DND-41 (cell line): ENCODE measurements around the gene COLGALT1.

Source experiments
- ATAC-seq: fragments of 200-7000 bp; cut with Tn5 transposase; 3 replicates; pipeline ENCODE4 v1.9.1; 2021; ENCODE audit warnings: low read depth; ENCODE audit not compliant: insufficient read depth
- DNase-seq: peaks from one replicate; pipeline ENCODE4 v3.0.0-alpha.2; 2020
- H2AFZ ChIP-seq: 2 replicates; pipeline ENCODE4 v1.6.0; 2012; ENCODE audit warnings: low read depth, low read length
- H3K27ac ChIP-seq: 2 replicates; pipeline ENCODE4 v1.5.1; 2012; ENCODE audit warnings: low read length, inconsistent platforms
- H3K27me3 ChIP-seq: fragments of 200-600 bp; sonication (generic); 2 replicates; pipeline ENCODE4 v1.6.0; 2012; ENCODE audit warnings: low read length, mild to moderate bottlenecking, inconsistent platforms; ENCODE audit not compliant: insufficient read depth, poor library complexity
- H3K36me3 ChIP-seq: 2 replicates; pipeline ENCODE4 v1.5.1; 2012; ENCODE audit warnings: low read length, inconsistent platforms; ENCODE audit not compliant: insufficient read depth
- H3K4me1 ChIP-seq: 2 replicates; pipeline ENCODE4 v1.5.1; 2012; ENCODE audit warnings: mild to moderate bottlenecking, low read length; ENCODE audit not compliant: insufficient read depth
- H3K4me2 ChIP-seq: 2 replicates; pipeline ENCODE4 v1.6.0; 2012; ENCODE audit warnings: mild to moderate bottlenecking, moderate library complexity, low read length, inconsistent platforms; ENCODE audit not compliant: insufficient read depth
- H3K4me3 ChIP-seq, 2 experiments: fragments of 200-600 bp in 1 of 2; shearing (Covaris generic) in 1 of 2; 2 replicates each; pipeline ENCODE4 v1.5.1; 2012 to 2016; ENCODE audit warnings: inconsistent platforms in 2 of 2, low read length in 2 of 2, mild to moderate bottlenecking in 2 of 2, low read depth in 1 of 2, moderate library complexity in 1 of 2
- H3K79me2 ChIP-seq: 2 replicates; pipeline ENCODE4 v1.6.0; 2012; ENCODE audit warnings: low read length, inconsistent platforms; ENCODE audit not compliant: insufficient read depth
- H3K9ac ChIP-seq: 2 replicates; pipeline ENCODE4 v1.6.0; 2012; ENCODE audit warnings: low read depth, mild to moderate bottlenecking, inconsistent platforms, low read length, moderate library complexity
- H3K9me3 ChIP-seq: 2 replicates; pipeline ENCODE4 v1.5.1; 2012; ENCODE audit warnings: low read length, moderate library complexity, mild to moderate bottlenecking, inconsistent platforms; ENCODE audit not compliant: insufficient read depth, severe bottlenecking
- H4K20me1 ChIP-seq: 2 replicates; pipeline ENCODE4 v1.6.0; 2012; ENCODE audit warnings: low read length; ENCODE audit not compliant: insufficient read depth
- EZH2 ChIP-seq: IDR thresholded peaks from 3 replicates; pipeline ENCODE4 v1.6.1; 2012; ENCODE audit warnings: borderline replicate concordance, low read depth, mild to moderate bottlenecking, moderate library complexity, low read length, inconsistent platforms; ENCODE audit not compliant: severe bottlenecking
- TF ChIP-seq, protein P1 (sequence below): IDR thresholded peaks from 2 replicates; pipeline ENCODE4 v1.5.1; 2012; ENCODE audit warnings: borderline replicate concordance, low read length, moderate library complexity, mild to moderate bottlenecking; ENCODE audit not compliant: poor library complexity, severe bottlenecking; ENCODE audit errors: extremely low read depth

The COLGALT1 gene

GRCh38 chr19:17617807-17618192 lies 62.4 kb downstream of the COLGALT1 start:
- Histone ChIP-seq H3K79me2 (no peaks in the 10 kb centered on the region), H3K4me2 (no peak overlapping the region), H2AFZ (no peak overlapping the region), H4K20me1 (no peaks in the 10 kb centered on the region), H3K27ac (no peak overlapping the region), H3K9ac (no peak overlapping the region), H3K27me3 (no peaks in the 10 kb centered on the region), H3K36me3 (no peaks in the 10 kb centered on the region), H3K9me3 (peaks cover 4% of the 10 kb centered on the region), H3K4me1 (no peaks in the 10 kb centered on the region), H3K4me3 (no peak overlapping the region)
- TF ChIP-seq, protein P1, sequence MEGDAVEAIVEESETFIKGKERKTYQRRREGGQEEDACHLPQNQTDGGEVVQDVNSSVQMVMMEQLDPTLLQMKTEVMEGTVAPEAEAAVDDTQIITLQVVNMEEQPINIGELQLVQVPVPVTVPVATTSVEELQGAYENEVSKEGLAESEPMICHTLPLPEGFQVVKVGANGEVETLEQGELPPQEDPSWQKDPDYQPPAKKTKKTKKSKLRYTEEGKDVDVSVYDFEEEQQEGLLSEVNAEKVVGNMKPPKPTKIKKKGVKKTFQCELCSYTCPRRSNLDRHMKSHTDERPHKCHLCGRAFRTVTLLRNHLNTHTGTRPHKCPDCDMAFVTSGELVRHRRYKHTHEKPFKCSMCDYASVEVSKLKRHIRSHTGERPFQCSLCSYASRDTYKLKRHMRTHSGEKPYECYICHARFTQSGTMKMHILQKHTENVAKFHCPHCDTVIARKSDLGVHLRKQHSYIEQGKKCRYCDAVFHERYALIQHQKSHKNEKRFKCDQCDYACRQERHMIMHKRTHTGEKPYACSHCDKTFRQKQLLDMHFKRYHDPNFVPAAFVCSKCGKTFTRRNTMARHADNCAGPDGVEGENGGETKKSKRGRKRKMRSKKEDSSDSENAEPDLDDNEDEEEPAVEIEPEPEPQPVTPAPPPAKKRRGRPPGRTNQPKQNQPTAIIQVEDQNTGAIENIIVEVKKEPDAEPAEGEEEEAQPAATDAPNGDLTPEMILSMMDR, result no peak
- no peak for TF ChIP-seq EZH2
- ATAC-seq (no peak), DNase-seq (no peak)

GRCh38 chr19:17618281-17618903 lies 62.9 kb downstream of the COLGALT1 start:
- no peak for ATAC-seq
- no peak overlapping the region for H3K9ac ChIP-seq

GRCh38 chr19:17618936-17619335 lies 63.5 kb downstream of the COLGALT1 start:
- no peaks in the 10 kb centered on the region for H4K20me1 ChIP-seq
- no peaks in the 10 kb centered on the region for H3K36me3 ChIP-seq
- no peak for TF ChIP-seq EZH2
- TF ChIP-seq, protein P1, result no peak
- peaks cover 4% of the 10 kb centered on the region for H3K9me3 ChIP-seq
- no peak overlapping the region for H3K27ac ChIP-seq
- H3K4me3 ChIP-seq, result no peak overlapping the region
- H3K4me1 ChIP-seq, result no peaks in the 10 kb centered on the region
- ATAC-seq (no peak), DNase-seq (no peak)
- no peak overlapping the region for H2AFZ ChIP-seq
- no peaks in the 10 kb centered on the region for H3K79me2 ChIP-seq
- H3K9ac ChIP-seq, result no peak overlapping the region
- H3K27me3 ChIP-seq, result no peaks in the 10 kb centered on the region
- H3K4me2 ChIP-seq, result no peak overlapping the region

More at GRCh38 chr19:17618281-17618903, 62.9 kb downstream of the COLGALT1 start:
- H3K4me1 ChIP-seq, result no peaks in the 10 kb centered on the region
- no peak for DNase-seq
- no peaks in the 10 kb centered on the region for H3K79me2 ChIP-seq
- no peak overlapping the region for H2AFZ ChIP-seq
- H3K4me3 ChIP-seq, result no peak overlapping the region
- no peaks in the 10 kb centered on the region for H3K27me3 ChIP-seq
- no peaks in the 10 kb centered on the region for H3K36me3 ChIP-seq
- no peak overlapping the region for H3K4me2 ChIP-seq
- TF ChIP-seq, protein P1, result no peak
- TF ChIP-seq EZH2, result no peak
- H3K9me3 ChIP-seq, result peaks cover 4% of the 10 kb centered on the region
- H4K20me1 ChIP-seq, result no peaks in the 10 kb centered on the region
- no peak overlapping the region for H3K27ac ChIP-seq
